GM10266 (cell line): ENCODE results near the gene IVD.

Experiments used
- DNase-seq: peaks from one replicate; pipeline ENCODE4 v3.0.0; 2012; ENCODE audit errors: extremely low spot score
- TF ChIP-seq, protein P1 (sequence below): IDR thresholded peaks from 2 replicates; pipeline ENCODE4 v1.5.1; 2012; ENCODE audit warnings: mild to moderate bottlenecking, low read depth; ENCODE audit not compliant: control insufficient read depth, insufficient read depth; ENCODE audit errors: missing control alignments

IVD gene

DNA sequence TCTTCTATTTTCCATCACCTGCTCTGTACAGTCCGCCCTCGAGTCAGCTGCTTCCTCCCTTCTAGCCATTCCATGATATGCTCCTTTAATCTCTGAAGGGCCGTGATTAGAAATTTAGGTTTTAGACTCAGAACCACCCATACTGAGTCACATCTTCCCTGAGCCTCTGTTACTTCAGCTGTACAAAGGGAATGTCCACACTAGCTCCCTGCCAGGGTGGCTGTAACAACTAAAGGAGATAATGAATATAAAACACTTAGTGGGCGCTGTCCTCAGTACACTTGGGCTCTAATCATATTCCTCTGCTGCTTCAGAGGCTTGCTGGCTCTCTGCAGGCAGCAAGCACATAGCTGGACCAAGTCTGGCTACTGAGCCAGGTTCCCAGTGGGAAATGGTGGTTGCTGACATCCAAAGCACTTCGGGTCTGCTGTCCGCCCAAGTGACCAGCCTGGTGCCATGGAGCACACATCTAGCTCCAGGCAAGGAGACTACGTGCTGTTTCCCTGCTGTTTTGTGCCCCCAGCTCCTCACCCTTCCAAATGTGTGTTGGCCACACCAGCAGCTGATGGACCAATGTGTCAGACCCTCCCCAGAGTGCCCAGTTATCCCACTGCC is 64.3 kb downstream of the IVD start:
- DNase-seq, result no peak
- TF ChIP-seq, protein P1, sequence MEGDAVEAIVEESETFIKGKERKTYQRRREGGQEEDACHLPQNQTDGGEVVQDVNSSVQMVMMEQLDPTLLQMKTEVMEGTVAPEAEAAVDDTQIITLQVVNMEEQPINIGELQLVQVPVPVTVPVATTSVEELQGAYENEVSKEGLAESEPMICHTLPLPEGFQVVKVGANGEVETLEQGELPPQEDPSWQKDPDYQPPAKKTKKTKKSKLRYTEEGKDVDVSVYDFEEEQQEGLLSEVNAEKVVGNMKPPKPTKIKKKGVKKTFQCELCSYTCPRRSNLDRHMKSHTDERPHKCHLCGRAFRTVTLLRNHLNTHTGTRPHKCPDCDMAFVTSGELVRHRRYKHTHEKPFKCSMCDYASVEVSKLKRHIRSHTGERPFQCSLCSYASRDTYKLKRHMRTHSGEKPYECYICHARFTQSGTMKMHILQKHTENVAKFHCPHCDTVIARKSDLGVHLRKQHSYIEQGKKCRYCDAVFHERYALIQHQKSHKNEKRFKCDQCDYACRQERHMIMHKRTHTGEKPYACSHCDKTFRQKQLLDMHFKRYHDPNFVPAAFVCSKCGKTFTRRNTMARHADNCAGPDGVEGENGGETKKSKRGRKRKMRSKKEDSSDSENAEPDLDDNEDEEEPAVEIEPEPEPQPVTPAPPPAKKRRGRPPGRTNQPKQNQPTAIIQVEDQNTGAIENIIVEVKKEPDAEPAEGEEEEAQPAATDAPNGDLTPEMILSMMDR, result no peak

DNA sequence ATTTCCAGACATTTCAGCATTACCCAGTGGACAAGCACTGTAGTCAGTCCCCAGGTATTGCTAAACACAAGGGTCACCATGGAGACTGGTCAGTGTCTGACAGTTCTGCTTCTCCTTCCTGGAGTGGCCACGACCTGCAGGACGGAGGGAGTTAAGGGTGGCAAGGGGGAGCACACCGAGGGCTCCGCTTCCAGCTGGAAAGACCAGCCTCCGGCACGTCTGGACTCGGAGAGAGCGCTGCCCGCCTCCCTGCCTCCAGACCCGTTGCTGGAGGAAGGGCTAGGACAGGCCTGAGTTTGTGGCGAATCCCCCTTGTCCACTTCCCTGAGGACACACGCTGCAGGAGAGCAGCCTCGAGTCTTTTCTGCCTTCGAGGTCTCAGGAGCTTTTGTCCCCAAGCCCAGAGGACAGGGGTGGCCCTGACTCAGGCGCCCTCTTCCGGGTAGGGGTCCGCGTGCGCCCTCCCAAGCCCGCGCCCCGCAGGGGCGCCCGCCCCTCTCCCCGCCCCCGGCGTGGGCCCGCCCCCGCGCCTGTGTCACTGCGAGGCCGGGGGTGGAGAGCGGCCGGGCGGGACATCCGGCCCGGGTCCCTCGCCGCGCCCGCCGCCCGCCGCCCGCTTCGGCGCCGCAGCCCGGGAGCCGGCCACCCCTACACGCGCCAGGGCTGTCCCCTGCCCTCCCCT is 65.0 kb downstream of the IVD start, which contains the start of gene CHST14:
Gene CHST14, plus strand, starts transcription at position 562 of the 682 bp plus-strand sequence. CDS start 230 bp downstream, outside the sequence.
- TF ChIP-seq, protein P1, result no peak
- peak; percentile 93 for DNase-seq
